NCI-H748 treated with DMSO at 0.1 percent for 48 hours (cell line): ENCODE measurements around the gene KSR1.
"Not testable (repeated sequence)": the region's sequence is repeated elsewhere in the genome, so short reads cannot be mapped to it uniquely, and the experiment has no call there.

Source experiments
- DNase-seq: peaks from one replicate; lab custom pipeline; 2025; lab: John Stamatoyannopoulos, UW

The KSR1 gene

DNA sequence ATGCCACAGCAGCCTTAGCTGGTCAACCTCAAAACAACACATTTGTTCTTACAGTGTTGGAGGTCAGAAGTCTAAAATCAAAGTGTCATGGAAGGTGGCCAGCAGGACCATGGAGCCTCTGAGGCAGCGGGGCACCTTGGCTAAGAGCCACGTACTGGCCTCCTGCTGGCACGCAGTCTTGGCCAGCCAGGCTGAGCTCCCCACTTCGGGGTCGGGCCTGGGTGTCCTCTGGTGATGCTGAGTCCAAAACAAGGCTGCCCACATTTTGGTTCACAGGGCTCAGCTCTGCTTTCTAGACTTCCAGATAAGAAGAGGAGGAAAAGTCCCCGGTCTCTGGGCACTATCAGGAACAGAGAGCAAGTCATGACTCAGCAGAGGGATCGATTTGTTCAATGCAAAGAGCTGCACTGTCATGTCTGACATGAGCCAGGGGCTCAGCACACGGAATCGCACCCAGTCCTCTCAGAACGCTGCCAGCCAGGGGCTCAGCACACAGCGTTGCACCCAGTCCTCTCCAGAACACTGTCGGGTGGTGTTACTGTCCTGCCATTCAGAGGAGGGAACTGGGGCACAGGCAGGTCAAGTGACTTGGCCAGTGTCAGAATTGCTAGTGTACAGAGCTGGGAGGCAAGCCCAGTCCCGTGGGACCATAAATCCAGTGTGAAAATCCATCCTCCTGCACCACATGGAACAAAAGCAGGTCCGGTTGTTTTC, 177.2 kb downstream of the KSR1 start:
- no peak for DNase-seq

DNA sequence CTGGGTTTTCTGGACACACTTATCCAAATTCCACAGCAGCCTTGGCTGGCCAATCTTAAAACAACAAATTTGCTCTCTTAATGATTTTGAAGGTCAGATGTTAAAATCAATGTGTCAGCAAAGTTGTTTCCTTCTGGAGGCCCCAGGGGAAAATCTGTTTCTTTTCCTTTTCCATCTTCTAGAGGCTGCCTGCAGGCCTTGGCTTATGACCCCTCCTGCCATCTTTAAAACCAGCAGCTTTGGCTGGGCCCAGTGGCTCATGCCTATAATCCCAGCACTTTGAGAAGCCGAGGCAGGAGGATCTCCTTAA, 177.7 kb downstream of the KSR1 start:
- no peak for DNase-seq

DNA sequence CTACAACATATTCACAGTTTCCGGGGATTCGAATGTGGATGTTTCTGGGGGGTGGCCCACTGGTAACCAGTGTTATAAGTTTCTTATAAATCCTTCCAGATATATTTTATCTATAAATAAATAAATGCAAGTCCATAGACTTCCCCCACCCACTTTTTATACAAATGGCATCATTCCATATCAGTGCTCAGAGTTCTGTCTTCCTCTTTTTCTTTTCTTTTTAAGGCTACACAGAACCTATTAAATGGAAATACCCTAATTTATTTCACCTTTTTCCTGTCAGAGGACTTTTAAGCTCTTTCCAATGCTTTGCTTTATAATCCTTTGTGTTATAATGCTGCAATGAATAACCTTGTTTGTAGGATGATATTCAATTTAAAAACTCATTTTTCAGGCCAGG, 178.5 kb downstream of the KSR1 start:
- no peak for DNase-seq

GRCh38 chr17:27635275-27635823, 179.1 kb downstream of the KSR1 start:
- no peak for DNase-seq

DNA sequence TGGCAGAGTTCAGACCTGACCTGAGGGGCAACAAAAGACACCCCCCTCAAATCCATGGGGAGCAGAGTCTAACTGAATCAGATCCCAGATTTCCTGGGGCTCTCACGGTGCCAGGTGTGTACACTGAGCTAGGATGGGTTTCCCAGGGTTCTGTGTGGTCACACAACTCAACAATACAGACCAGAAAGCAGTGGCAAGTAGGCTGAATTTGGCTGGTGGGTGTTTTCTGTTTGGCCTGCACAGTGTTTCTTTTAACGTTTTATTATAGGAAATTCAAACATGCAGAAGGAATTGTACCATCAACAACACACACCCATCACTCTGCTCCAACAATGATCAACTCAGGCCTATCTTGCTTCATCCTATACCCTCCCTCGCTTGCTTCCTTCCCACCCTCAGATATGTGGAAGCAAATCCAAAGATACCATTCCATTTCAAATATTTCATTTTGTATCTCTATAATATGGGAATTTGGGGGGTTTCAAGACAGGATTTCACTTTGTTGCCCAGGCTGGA, 179.8 kb downstream of the KSR1 start:
- DNase-seq = not testable (repeated sequence)

GRCh38 chr17:27637818-27638217, 181.6 kb downstream of the KSR1 start:
- DNase-seq = not testable (repeated sequence)

DNA sequence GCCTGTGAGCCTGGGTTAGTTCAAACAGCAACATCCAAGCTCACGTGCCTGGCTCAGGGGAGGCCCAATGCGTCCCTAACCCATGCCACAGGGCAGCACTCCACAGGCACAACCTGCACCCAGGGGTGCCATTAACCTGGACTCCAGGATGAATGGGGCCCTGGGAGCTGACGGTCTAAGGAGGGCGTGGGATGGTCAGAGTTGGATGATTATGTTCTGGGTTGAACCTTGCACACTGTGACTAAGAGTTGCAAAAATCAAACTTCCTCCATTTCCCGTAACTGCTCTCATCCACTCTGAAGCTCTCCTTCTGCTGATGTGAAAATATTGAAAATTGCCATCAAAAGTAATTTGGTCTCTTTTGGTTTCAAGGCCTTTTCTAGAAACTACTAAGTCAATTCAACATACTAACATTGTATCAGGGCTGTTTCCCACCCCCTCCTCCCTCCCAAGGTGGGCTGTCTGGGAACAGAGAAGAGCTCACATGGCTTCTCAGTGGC, 182.2 kb downstream of the KSR1 start:
- DNase-seq = not testable (repeated sequence)

DNA sequence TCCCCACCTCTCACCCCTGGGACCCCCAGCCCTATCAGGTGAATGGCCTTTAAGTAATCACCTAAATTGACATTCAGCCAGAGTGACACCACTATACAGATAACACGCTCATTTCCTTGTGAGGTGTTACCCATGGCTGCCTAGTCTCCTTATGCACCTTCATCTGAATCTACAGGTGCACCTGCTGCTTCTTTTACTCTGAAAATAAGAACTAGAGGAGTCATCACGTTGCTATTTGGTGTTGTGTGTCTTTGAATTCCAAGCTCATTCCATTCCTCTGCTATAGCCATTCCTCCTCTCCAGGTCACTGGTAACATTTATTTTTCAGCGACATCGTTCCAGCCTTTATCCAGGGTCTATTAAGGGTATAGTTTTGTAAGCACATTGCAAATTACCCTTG, 184.5 kb downstream of the KSR1 start:
- DNase-seq = no peak

DNA sequence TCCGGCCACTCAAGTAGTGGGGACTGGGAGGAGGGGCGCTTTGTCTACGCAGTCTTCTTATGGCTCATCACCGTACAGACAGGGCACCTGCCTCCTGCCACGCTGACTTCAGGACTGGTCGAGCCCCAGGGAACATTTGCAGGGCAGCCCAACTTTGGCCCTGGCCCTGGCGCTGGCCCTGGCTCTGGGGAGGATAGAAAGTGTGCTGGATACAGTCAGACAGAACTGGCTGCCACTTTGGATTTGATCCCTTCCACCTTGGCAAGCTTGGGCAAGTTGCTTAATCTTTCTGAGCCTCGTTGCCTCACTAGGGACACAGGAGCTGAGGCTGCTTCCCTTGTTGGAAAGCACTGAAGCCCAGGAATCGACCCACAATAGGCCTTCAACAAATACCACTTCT, 188.3 kb downstream of the KSR1 start:
- DNase-seq = no peak

GRCh38 chr17:27645621-27646020, 189.4 kb downstream of the KSR1 start:
- not testable (repeated sequence) for DNase-seq

DNA sequence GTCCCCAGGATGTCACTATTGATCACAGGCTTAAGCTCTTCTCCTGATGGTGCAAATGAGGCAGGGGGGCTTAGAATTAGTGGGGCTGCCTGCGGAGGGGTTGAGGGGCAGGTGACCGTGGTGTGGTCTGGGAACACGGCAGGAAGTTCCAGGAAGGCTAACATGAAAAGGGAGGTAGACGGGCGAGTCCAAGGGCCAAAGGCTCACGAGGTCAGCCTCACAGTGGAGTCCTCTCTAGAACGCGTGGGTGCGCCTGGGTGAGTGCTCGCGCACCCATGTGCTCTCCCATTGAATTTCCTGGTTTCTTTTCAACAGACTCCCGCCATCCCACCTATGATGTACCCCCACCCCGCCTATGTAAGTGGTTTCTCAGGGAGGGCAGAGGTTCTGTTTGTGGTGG, 190.0 kb downstream of the KSR1 start:
- no peak for DNase-seq

DNA sequence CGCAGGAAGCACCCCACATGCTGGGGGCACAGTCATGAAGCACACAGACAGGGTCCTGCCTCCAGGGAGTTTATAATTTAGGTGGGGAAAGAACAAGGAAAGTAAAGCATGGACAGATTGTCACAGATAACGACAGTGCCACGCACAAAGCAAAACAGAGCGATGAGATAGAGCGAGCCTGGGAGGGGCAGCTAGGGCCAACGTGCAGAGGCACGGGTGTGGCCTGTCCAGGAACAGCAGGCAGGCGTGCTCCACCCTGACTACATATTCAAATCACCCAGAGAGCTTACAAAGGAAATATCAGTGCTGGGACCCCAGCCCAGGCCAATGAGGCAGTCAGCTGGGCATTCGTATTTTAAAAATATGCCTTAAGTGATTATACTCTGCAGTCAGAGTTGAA, 191.5 kb downstream of the KSR1 start:
- no peak for DNase-seq

DNA sequence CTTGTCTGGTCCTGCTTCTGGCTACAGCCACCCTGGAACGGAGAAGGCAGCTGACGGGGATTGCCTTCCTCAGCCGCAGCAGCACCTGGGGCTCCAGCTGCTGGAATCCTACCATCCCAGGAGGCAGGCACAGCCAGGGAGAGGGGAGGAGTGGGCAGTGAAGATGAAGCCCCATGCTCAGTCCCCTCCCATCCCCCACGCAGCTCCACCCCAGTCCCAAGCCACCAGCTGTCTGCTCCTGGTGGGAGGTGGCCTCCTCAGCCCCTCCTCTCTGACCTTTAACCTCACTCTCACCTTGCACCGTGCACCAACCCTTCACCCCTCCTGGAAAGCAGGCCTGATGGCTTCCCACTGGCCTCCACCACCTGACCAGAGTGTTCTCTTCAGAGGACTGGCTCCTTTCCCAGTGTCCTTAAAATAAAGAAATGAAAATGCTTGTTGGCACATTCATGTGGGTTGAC, 192.9 kb downstream of the KSR1 start:
- not testable (repeated sequence) for DNase-seq

- no peak for DNase-seq
These were observed 193.7 kb downstream of the KSR1 start for GRCh38 chr17:27649929-27650328.

DNA sequence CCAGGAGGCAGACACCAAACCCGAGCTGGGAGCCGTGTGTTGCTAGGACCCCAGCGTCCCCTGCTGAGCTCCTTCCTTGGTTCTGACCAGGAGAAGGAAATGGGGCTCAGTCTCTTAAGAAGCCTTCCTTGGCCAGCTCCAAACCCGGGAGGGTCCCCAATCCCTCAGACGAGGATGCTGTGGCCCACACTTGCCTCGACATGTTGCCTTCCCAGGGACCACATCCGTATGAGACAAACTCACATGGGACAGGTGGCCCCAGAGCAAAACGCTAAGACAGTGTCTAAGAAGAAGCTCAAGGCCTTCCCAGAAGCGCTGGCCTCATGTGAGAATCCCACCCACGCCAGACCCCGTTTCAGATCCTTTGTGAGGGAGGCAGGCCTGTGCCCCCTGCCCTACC, 194.6 kb downstream of the KSR1 start:
- no peak for DNase-seq

DNA sequence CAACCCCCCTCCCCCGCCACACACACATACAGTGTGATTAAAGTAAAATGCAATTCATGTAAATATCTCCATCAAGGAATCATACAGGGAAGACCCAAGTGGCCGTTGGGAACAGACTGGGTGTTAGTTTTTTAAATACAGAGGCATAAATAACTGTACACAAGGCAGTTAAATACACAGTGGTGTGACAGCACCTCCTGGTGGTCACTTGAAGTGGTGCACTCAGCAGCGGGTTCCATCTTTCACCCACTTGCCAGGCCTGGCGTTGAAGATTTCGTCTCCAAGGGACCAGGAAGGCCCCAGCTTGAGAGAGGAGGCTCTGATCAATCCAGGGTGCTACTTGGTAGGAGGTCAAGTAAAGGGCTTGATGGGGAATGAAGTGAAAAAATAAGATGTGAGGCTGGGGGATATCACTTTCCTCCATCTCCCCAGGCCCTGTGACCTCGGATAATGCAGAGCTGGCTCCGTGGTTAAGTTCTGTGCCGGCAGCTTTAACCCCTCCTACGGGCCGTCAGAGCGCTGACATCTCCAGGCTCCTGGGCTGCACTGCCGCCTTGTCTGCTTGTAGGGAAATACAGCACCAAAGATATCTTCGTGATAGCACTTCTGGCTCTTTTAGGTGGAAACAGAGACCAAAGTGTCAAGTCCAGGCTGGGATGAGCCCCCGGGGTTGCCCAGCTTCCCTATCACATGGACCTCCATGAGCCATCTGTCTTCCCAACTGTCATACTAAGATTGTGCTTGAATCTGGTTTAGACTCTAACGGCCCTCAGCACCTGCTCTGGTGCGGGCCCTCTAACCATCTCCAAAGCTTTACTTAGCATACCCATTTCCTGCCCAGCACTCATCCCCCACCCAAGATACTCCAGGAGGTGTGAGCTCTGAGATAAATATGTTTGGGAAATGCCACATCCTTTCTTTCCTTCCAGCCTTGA, 195.4 kb downstream of the KSR1 start:
- DNase-seq = no peak

DNA sequence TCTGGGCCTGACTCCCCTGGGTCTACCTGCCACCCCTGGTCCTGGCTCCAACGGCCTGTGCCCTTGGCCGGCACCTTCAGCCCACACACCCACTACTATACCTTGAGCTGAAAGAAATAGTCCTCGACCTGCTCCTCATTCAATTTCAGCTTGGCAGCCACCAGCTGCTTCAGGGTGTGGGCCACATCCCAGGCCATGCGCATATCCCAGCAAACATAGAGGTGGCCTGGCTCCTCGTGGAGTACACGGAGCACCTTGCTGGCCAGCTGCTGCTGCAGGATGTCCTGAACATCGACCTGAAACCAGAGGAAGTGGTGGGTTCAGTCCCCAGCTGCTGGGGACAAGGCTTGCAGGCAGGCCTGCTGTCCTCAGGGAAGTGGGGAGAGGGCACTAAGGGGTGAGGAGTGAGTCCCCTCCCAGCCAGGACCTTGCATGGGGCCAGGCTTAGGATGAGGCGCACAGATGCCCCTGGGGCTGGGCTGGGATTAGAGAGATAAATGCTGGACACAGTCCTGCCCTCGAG, 197.3 kb downstream of the KSR1 start:
- not testable (repeated sequence) for DNase-seq

DNA sequence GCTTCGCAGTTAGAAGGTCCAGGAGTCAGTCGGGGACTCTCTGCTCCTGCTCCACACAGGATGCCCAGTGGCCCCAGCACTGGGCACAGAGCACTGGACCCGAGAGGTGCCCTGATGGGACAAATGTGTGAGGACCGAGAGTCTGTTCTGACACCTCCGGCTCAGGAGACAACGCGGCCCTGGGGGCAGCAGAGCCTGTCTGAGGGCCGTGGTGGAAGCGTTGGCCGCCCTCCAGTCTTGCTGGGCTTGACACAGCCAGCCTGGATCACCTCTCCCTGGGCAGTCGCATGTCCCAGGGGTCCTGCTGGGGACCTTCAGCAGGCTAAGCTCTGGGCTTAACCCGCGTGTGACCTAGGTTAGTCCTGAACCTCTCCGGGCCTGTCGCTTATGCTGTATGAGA, 197.9 kb downstream of the KSR1 start:
- no peak for DNase-seq

GRCh38 chr17:27654654-27655524, 198.6 kb downstream of the KSR1 start:
- DNase-seq = peak; percentile 62

DNA sequence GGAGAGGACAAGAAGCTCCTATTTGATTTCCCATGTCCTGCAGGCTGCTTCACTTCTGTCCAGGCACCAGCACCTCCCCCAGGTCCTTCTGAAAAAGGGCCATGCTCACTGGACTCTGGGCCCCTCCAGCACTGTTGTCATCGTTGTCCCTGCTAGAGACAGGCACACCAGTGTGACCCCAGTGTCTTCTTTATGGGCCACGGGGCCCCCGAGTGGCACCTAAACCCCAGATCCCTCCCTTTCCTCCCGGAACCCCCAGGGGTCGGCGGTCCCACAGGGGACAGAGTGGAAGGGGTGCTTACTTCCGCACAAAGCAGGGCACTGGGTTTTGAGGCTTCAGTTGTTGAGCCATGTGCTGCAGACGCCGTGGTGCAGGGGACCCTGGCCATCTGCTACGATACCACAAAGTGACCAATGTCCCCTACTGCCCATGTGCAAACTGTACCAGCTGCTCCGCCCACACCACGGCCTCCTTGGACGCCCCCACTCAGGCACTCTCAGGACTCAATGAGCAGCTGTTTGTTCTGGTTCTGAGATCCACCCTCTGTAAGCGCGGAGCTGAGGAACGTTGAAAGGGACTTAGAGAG, 199.4 kb downstream of the KSR1 start:
- DNase-seq = not testable (repeated sequence)

GRCh38 chr17:27656620-27657019, 200.4 kb downstream of the KSR1 start:
- not testable (repeated sequence) for DNase-seq
